ENCODE data around the gene CEP63.
A peak's percentile ranks its signal among the peaks of the same experiment; 100 is the strongest.

Gene CEP63

GRCh38 chr3:134471521-134472193 is 14.2 kb upstream of the CEP63 start:
- no peak for DNase-seq (ENCODE audit: insufficient read length)
- FAIRE-seq, result no peak
- TF ChIP-seq TAF1 (IDR thresholded peaks at IDR 0.05; ENCODE audit: borderline replicate concordance, low read depth, low read length), result no peak
- no peak for TF ChIP-seq POLR2A (IDR thresholded peaks at IDR 0.05; ENCODE audit: low read depth, low read length)
- no peak for TF ChIP-seq POLR2AphosphoS5 (IDR thresholded peaks at IDR 0.05; ENCODE audit: low read depth, low read length)

GRCh38 chr3:134472831-134473230 is 13.0 kb upstream of the CEP63 start:
- DNase-seq (ENCODE audit: insufficient read length) (no peak), FAIRE-seq (no peak)
- TF ChIP-seq POLR2AphosphoS5 (IDR thresholded peaks at IDR 0.05; ENCODE audit: low read depth, low read length) (no peak), TAF1 (IDR thresholded peaks at IDR 0.05; ENCODE audit: borderline replicate concordance, low read depth, low read length) (no peak), POLR2A (IDR thresholded peaks at IDR 0.05; ENCODE audit: low read depth, low read length) (no peak)

- peak; percentile 79 for FAIRE-seq
- DNase-seq (ENCODE audit: insufficient read length), result no peak
- TF ChIP-seq POLR2AphosphoS5 (IDR thresholded peaks at IDR 0.05; ENCODE audit: low read depth, low read length) (no peak), TAF1 (IDR thresholded peaks at IDR 0.05; ENCODE audit: borderline replicate concordance, low read depth, low read length) (no peak), POLR2A (IDR thresholded peaks at IDR 0.05; ENCODE audit: low read depth, low read length) (no peak)
These were observed 11.8 kb upstream of the CEP63 start for GRCh38 chr3:134473868-134474546.

GRCh38 chr3:134474956-134475355 is 10.9 kb upstream of the CEP63 start:
- TF ChIP-seq POLR2AphosphoS5 (IDR thresholded peaks at IDR 0.05; ENCODE audit: low read depth, low read length) (no peak), TAF1 (IDR thresholded peaks at IDR 0.05; ENCODE audit: borderline replicate concordance, low read depth, low read length) (no peak), POLR2A (IDR thresholded peaks at IDR 0.05; ENCODE audit: low read depth, low read length) (no peak)
- FAIRE-seq (no peak), DNase-seq (ENCODE audit: insufficient read length) (no peak)

GRCh38 chr3:134476306-134476705 is 9.6 kb upstream of the CEP63 start:
- no peak for TF ChIP-seq TAF1 (IDR thresholded peaks at IDR 0.05; ENCODE audit: borderline replicate concordance, low read depth, low read length)
- no peak for TF ChIP-seq POLR2AphosphoS5 (IDR thresholded peaks at IDR 0.05; ENCODE audit: low read depth, low read length)
- TF ChIP-seq POLR2A (IDR thresholded peaks at IDR 0.05; ENCODE audit: low read depth, low read length), result no peak
- FAIRE-seq (no peak), DNase-seq (ENCODE audit: insufficient read length) (no peak)

GRCh38 chr3:134477002-134477401 is 8.9 kb upstream of the CEP63 start:
- TF ChIP-seq TAF1 (IDR thresholded peaks at IDR 0.05; ENCODE audit: borderline replicate concordance, low read depth, low read length) (no peak), POLR2AphosphoS5 (IDR thresholded peaks at IDR 0.05; ENCODE audit: low read depth, low read length) (no peak), POLR2A (IDR thresholded peaks at IDR 0.05; ENCODE audit: low read depth, low read length) (no peak)
- FAIRE-seq (no peak), DNase-seq (ENCODE audit: insufficient read length) (no peak)

GRCh38 chr3:134477938-134478337 is 7.9 kb upstream of the CEP63 start:
- FAIRE-seq, result no peak

GRCh38 chr3:134480546-134480945 is 5.3 kb upstream of the CEP63 start:
- no peak for FAIRE-seq
- TF ChIP-seq POLR2AphosphoS5 (IDR thresholded peaks at IDR 0.05; ENCODE audit: low read depth, low read length), result no peak
- TF ChIP-seq TAF1 (IDR thresholded peaks at IDR 0.05; ENCODE audit: borderline replicate concordance, low read depth, low read length), result no peak
- no peak for TF ChIP-seq POLR2A (IDR thresholded peaks at IDR 0.05; ENCODE audit: low read depth, low read length)
- DNase-seq (ENCODE audit: insufficient read length), result no peak

More at GRCh38 chr3:134477938-134478337, 7.9 kb upstream of the CEP63 start:
- TF ChIP-seq TAF1 (IDR thresholded peaks at IDR 0.05; ENCODE audit: borderline replicate concordance, low read depth, low read length), result no peak
- no peak for TF ChIP-seq POLR2A (IDR thresholded peaks at IDR 0.05; ENCODE audit: low read depth, low read length)
- TF ChIP-seq POLR2AphosphoS5 (IDR thresholded peaks at IDR 0.05; ENCODE audit: low read depth, low read length), result no peak
- DNase-seq (ENCODE audit: insufficient read length), result no peak

GRCh38 chr3:134481166-134481565 is 4.7 kb upstream of the CEP63 start:
- FAIRE-seq (no peak), DNase-seq (ENCODE audit: insufficient read length) (no peak)
- TF ChIP-seq POLR2A (IDR thresholded peaks at IDR 0.05; ENCODE audit: low read depth, low read length) (no peak), TAF1 (IDR thresholded peaks at IDR 0.05; ENCODE audit: borderline replicate concordance, low read depth, low read length) (no peak), POLR2AphosphoS5 (IDR thresholded peaks at IDR 0.05; ENCODE audit: low read depth, low read length) (no peak)

- FAIRE-seq (no peak), DNase-seq (ENCODE audit: insufficient read length) (no peak)
- TF ChIP-seq POLR2A (IDR thresholded peaks at IDR 0.05; ENCODE audit: low read depth, low read length), result no peak
- no peak for TF ChIP-seq TAF1 (IDR thresholded peaks at IDR 0.05; ENCODE audit: borderline replicate concordance, low read depth, low read length)
- TF ChIP-seq POLR2AphosphoS5 (IDR thresholded peaks at IDR 0.05; ENCODE audit: low read depth, low read length), result no peak
These were observed 3.2 kb upstream of the CEP63 start for GRCh38 chr3:134482622-134483021.

GRCh38 chr3:134483195-134483900 is 2.5 kb upstream of the CEP63 start:
- TF ChIP-seq POLR2A (IDR thresholded peaks at IDR 0.05; ENCODE audit: low read depth, low read length) (no peak), TAF1 (IDR thresholded peaks at IDR 0.05; ENCODE audit: borderline replicate concordance, low read depth, low read length) (no peak), POLR2AphosphoS5 (IDR thresholded peaks at IDR 0.05; ENCODE audit: low read depth, low read length) (no peak)
- DNase-seq (ENCODE audit: insufficient read length) (no peak), FAIRE-seq (no peak)

All from GM12892 (cell line).